Sigmoid colon (tissue), 7 donors: ENCODE results near the gene DCTN5. TPM values are rescaled to one million over a fixed set of nuclear protein-coding genes. Genes with fewer than 3 reads are reported as not detected.
"Not testable (repeated sequence)": the region's sequence is repeated elsewhere in the genome, so short reads cannot be mapped to it uniquely, and the experiment has no call there.

Source experiments
- DNase-seq: peaks from one replicate; pipeline ENCODE4 v3.0.0-alpha.2; 2019
- H3K27ac ChIP-seq, 4 donors: fragments of 200-600 bp; sonication (generic); one replicate each; pipeline ENCODE4 v1.5.1; 2016 to 2019; ENCODE audit warnings: mild to moderate bottlenecking in 1 of 4
- H3K27me3 ChIP-seq, 3 donors: fragments of 200-600 bp; sonication (generic); one replicate each; pipeline ENCODE4 v1.5.1; 2019; ENCODE audit warnings: mild to moderate bottlenecking in 1 of 3
- H3K36me3 ChIP-seq, 4 donors: fragments of 200-600 bp; sonication (generic); one replicate each; pipeline ENCODE4 v1.5.1; 2016 to 2019
- H3K4me1 ChIP-seq, 4 donors: fragments of 200-600 bp; sonication (generic); one replicate each; pipeline ENCODE4 v1.5.1; 2017 to 2019
- H3K4me3 ChIP-seq, 4 donors: fragments of 200-600 bp; sonication (generic); one replicate each; pipeline ENCODE4 v1.5.1; 2017 to 2019; ENCODE audit warnings: mild to moderate bottlenecking in 2 of 4, moderate library complexity in 1 of 4
- H3K9me3 ChIP-seq, 4 donors: fragments of 200-600 bp in 3 of 4; sonication (generic) in 3 of 4; one replicate each; pipeline versions ENCODE4 v1.5.1 to v1.6.1; 2013 to 2019
- EP300 ChIP-seq, 4 donors: sonication (generic); formaldehyde crosslinking; IDR thresholded peaks; one replicate each; pipeline ENCODE4 v1.6.1; 2017; ENCODE audit warnings: antibody characterized with exemption in 4 of 4
- POLR2A ChIP-seq, 2 donors: fragments of 450-650 bp; IDR thresholded peaks; one replicate each; pipeline ENCODE4 v1.6.1; 2016; ENCODE audit warnings: antibody characterized with exemption in 2 of 2, mild to moderate bottlenecking in 2 of 2, moderate library complexity in 2 of 2
- POLR2AphosphoS5 ChIP-seq, 4 donors: sonication (generic); formaldehyde crosslinking; IDR thresholded peaks; one replicate each; pipeline ENCODE4 v1.6.1; 2017; ENCODE audit warnings: antibody characterized with exemption in 4 of 4
- WGBS, 2 donors: extraction: QIAGEN DNeasy Blood & Tissue Kit; methylation state at CpG; one replicate each; pipeline ENCODE4 v1.1.7; 2013; 5-methylcytosine and 5-hydroxymethylcytosine counted together
- intact Hi-C: fragments of 100-400 bp; cut with DNase I; formaldehyde crosslinking; loops from one replicate; pipeline ENCODE4 v1.15.1; 2023
- polyA plus RNA-seq, 3 donors: library from polyadenylated mRNA; stranded (reverse); fragments of 200-250 nt; gene quantifications; one replicate each; pipeline ENCODE4 v1.2.3, GENCODE V29; 2013
- total RNA-seq, 4 donors: library from RNA; depleted of rRNA; stranded (reverse); fragments of >200 nt; gene quantifications; one replicate each; pipeline ENCODE4 v1.1.0, GENCODE V29; 2016
- TF ChIP-seq, protein P1 (sequence below), 4 experiments: fragments of 450-650 bp in 3 of 4; fragments of 200-600 bp in 1 of 4; IDR thresholded peaks; one replicate each; pipeline ENCODE4 v1.5.1; 2016 to 2019; ENCODE audit warnings: antibody characterized with exemption in 4 of 4, mild to moderate bottlenecking in 3 of 4, moderate library complexity in 2 of 4
- donor health status: healthy with polysubstance abuse.
- donor health status: Bipolar disorder and iron deficiency.
- donor health status: healthy.

Gene DCTN5
- total and polyA plus RNA-seq, 7 donors: 13.2 to 41.4 (median 30.1) TPM

GRCh38 chr16:23716484-23716883 is 75.2 kb downstream of the DCTN5 start:
- intact Hi-C loops: no loop called here
- H3K27me3 ChIP-seq: peaks cover 12 to 47% (median 27%) of the 10 kb centered on the region in 3 donors
- H3K4me1 ChIP-seq: no peaks in the 10 kb centered on the region
- no peaks in the 10 kb centered on the region for H3K36me3 ChIP-seq
- no peak overlapping the region for H3K27ac ChIP-seq
- TF ChIP-seq, protein P1, sequence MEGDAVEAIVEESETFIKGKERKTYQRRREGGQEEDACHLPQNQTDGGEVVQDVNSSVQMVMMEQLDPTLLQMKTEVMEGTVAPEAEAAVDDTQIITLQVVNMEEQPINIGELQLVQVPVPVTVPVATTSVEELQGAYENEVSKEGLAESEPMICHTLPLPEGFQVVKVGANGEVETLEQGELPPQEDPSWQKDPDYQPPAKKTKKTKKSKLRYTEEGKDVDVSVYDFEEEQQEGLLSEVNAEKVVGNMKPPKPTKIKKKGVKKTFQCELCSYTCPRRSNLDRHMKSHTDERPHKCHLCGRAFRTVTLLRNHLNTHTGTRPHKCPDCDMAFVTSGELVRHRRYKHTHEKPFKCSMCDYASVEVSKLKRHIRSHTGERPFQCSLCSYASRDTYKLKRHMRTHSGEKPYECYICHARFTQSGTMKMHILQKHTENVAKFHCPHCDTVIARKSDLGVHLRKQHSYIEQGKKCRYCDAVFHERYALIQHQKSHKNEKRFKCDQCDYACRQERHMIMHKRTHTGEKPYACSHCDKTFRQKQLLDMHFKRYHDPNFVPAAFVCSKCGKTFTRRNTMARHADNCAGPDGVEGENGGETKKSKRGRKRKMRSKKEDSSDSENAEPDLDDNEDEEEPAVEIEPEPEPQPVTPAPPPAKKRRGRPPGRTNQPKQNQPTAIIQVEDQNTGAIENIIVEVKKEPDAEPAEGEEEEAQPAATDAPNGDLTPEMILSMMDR (IDR thresholded peaks at IDR 0.05): no peak
- TF ChIP-seq POLR2AphosphoS5 (IDR thresholded peaks at IDR 0.05) (no peak), EP300 (IDR thresholded peaks at IDR 0.05) (no peak), POLR2A (IDR thresholded peaks at IDR 0.05) (no peak)
- DNase-seq: no peak
- H3K4me3 ChIP-seq: no peak overlapping the region
- no peaks in the 10 kb centered on the region for H3K9me3 ChIP-seq
- 90 to 91% methylated on average over 5 of the region's 5 CpGs for WGBS, 2 donors

GRCh38 chr16:23722613-23723240 is 81.5 kb downstream of the DCTN5 start:
- 78 to 85% methylated on average over 9 of the region's 9 CpGs for WGBS, 2 donors
- H3K27ac ChIP-seq, intact Hi-C loops, H3K4me1 ChIP-seq, H3K9me3 ChIP-seq, H3K36me3 ChIP-seq, H3K4me3 ChIP-seq, H3K27me3 ChIP-seq, DNase-seq: not testable (repeated sequence)

- intact Hi-C loops: no loop called here
- 82 to 84% methylated on average over 8 of the region's 8 CpGs for WGBS, 2 donors
- TF ChIP-seq POLR2AphosphoS5 (IDR thresholded peaks at IDR 0.05) (no peak), POLR2A (IDR thresholded peaks at IDR 0.05) (no peak), EP300 (IDR thresholded peaks at IDR 0.05) (no peak)
- TF ChIP-seq, protein P1 (IDR thresholded peaks at IDR 0.05): no peak
These were observed 83.0 kb downstream of the DCTN5 start for GRCh38 chr16:23724096-23724784.

DNA sequence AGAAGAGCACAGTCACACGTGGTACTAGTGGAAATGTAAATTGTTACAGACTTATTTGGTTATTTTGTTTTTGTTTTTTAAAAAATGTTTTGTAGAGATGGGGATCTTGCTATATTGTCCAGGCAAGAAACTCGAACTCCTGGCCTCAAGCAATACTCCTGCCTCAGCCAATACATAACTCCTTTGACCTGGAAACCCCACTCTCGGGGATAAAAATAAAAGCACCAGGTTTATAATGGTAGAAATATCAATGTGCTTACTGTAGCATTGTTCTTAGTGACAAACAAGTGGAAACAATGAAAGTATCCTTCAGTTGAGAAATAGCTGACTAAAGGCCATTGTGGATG is 83.5 kb downstream of the DCTN5 start:
- no peak for DNase-seq
- Histone ChIP-seq H3K27ac (no peak overlapping the region), H3K27me3 (peaks cover 0 to 7% (median 0%) of the 10 kb centered on the region in 3 donors), H3K4me3 (no peak overlapping the region), H3K36me3 (no peaks in the 10 kb centered on the region), H3K9me3 (peaks cover 0 to 6% (median 2%) of the 10 kb centered on the region in 4 donors), H3K4me1 (no peaks in the 10 kb centered on the region)
- TF ChIP-seq, protein P1 (IDR thresholded peaks at IDR 0.05): no peak
- TF ChIP-seq POLR2AphosphoS5 (IDR thresholded peaks at IDR 0.05) (no peak), POLR2A (IDR thresholded peaks at IDR 0.05) (no peak), EP300 (IDR thresholded peaks at IDR 0.05) (no peak)
- intact Hi-C loops: no loop called here
- WGBS, 2 donors: 74 to 80% methylated on average over 3 of the region's 3 CpGs

More at GRCh38 chr16:23724096-23724784, 83.0 kb downstream of the DCTN5 start:
- DNase-seq: no peak
- H3K9me3 ChIP-seq: peaks cover 0 to 6% (median 2%) of the 10 kb centered on the region in 4 donors
- peaks cover 0 to 3% (median 0%) of the 10 kb centered on the region in 3 donors for H3K27me3 ChIP-seq
- no peak overlapping the region for H3K4me3 ChIP-seq
- H3K36me3 ChIP-seq: no peaks in the 10 kb centered on the region
- H3K27ac ChIP-seq: no peak overlapping the region
- no peaks in the 10 kb centered on the region for H3K4me1 ChIP-seq

DNA sequence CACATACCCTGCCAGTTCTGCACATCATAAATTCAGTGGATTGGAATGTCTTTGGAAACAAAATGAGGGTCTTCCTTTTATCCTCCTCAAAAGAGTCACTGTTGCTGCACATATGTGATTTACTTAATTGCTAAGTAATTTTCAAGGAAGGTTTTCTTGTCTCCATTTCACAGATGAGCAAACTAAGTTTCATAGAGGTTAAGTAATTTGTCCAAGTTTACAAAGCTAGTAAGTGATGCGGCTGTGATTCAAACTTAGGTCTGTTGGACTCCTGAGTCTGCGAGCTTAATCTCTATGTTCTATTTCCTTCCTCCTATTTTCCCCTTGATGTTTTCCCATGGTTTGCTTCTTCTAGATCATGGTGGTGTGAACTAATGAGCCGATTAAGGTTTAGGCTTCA is 85.4 kb downstream of the DCTN5 start:
- Histone ChIP-seq H3K4me3 (no peak overlapping the region), H3K36me3 (no peaks in the 10 kb centered on the region), H3K27ac (no peak overlapping the region), H3K4me1 (no peaks in the 10 kb centered on the region), H3K27me3 (peaks cover 0 to 13% (median 0%) of the 10 kb centered on the region in 3 donors), H3K9me3 (peaks cover 0 to 6% (median 2%) of the 10 kb centered on the region in 4 donors)
- DNase-seq: no peak
- TF ChIP-seq EP300 (IDR thresholded peaks at IDR 0.05) (no peak), POLR2A (IDR thresholded peaks at IDR 0.05) (no peak), POLR2AphosphoS5 (IDR thresholded peaks at IDR 0.05) (no peak)
- TF ChIP-seq, protein P1 (IDR thresholded peaks at IDR 0.05): no peak
- intact Hi-C loops: no loop called here
- 94 to 96% methylated on average over 3 of the region's 3 CpGs for WGBS, 2 donors
